WERI-Rb-1 (cell line): ENCODE results near the gene PI4K2A.

Source experiments
- DNase-seq: peaks from one replicate; pipeline ENCODE4 v3.0.0-alpha.2; 2020
- H3K27ac ChIP-seq: fragments of 250-450 bp; sonication (Bioruptor Pico); 2 replicates; pipeline ENCODE4 v1.5.1; 2020; ENCODE audit warnings: mild to moderate bottlenecking, moderate library complexity
- H3K27me3 ChIP-seq: fragments of 250-450 bp; sonication (Bioruptor Pico); 2 replicates; pipeline ENCODE4 v1.5.1; 2021; ENCODE audit warnings: mild to moderate bottlenecking, low read depth, moderate library complexity; ENCODE audit not compliant: insufficient read depth, severe bottlenecking
- H3K36me3 ChIP-seq: fragments of 250-450 bp; sonication (Bioruptor Pico); 2 replicates; pipeline ENCODE4 v1.5.1; 2020; ENCODE audit warnings: mild to moderate bottlenecking, moderate library complexity
- H3K4me3 ChIP-seq: 2 replicates; pipeline ENCODE4 v1.5.1; 2011; ENCODE audit warnings: low read depth, mild to moderate bottlenecking, control low read depth, low read length
- H3K9me3 ChIP-seq: fragments of 250-450 bp; sonication (Bioruptor Pico); 2 replicates; pipeline ENCODE4 v1.5.1; 2021; ENCODE audit warnings: mild to moderate bottlenecking, moderate library complexity; ENCODE audit not compliant: severe bottlenecking
- TF ChIP-seq, protein P1 (sequence below): IDR thresholded peaks from 2 replicates; pipeline ENCODE4 v1.5.1; 2011; ENCODE audit warnings: low read depth, mild to moderate bottlenecking, control low read depth, inconsistent platforms, low read length

PI4K2A gene

DNA sequence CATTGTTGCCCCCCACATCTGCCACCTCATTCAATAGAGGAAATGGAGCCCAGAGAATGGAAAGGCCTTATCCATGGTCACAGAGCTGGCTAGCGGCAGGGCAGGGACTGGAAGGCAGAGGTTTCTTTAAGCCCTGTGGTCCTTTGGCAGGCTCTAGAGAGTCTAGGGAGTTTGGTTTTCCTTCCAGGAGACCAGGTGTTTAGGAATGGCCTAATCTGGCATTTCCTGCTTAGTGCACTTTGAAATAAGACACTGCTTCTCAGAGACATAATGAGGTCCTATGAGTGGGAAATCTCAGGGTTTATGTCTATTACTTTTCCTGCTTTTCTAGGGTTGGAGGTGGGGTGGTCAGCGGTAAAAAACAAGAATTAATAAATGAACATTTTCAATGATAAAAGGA, 79.1 kb downstream of the PI4K2A start:
- H3K36me3 ChIP-seq: no peaks in the 10 kb centered on the region
- DNase-seq: no peak
- H3K9me3 ChIP-seq: no peaks in the 10 kb centered on the region
- no peak overlapping the region for H3K4me3 ChIP-seq
- H3K27ac ChIP-seq: no peak overlapping the region
- H3K27me3 ChIP-seq: no peaks in the 10 kb centered on the region
- TF ChIP-seq, protein P1, sequence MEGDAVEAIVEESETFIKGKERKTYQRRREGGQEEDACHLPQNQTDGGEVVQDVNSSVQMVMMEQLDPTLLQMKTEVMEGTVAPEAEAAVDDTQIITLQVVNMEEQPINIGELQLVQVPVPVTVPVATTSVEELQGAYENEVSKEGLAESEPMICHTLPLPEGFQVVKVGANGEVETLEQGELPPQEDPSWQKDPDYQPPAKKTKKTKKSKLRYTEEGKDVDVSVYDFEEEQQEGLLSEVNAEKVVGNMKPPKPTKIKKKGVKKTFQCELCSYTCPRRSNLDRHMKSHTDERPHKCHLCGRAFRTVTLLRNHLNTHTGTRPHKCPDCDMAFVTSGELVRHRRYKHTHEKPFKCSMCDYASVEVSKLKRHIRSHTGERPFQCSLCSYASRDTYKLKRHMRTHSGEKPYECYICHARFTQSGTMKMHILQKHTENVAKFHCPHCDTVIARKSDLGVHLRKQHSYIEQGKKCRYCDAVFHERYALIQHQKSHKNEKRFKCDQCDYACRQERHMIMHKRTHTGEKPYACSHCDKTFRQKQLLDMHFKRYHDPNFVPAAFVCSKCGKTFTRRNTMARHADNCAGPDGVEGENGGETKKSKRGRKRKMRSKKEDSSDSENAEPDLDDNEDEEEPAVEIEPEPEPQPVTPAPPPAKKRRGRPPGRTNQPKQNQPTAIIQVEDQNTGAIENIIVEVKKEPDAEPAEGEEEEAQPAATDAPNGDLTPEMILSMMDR: no peak

DNA sequence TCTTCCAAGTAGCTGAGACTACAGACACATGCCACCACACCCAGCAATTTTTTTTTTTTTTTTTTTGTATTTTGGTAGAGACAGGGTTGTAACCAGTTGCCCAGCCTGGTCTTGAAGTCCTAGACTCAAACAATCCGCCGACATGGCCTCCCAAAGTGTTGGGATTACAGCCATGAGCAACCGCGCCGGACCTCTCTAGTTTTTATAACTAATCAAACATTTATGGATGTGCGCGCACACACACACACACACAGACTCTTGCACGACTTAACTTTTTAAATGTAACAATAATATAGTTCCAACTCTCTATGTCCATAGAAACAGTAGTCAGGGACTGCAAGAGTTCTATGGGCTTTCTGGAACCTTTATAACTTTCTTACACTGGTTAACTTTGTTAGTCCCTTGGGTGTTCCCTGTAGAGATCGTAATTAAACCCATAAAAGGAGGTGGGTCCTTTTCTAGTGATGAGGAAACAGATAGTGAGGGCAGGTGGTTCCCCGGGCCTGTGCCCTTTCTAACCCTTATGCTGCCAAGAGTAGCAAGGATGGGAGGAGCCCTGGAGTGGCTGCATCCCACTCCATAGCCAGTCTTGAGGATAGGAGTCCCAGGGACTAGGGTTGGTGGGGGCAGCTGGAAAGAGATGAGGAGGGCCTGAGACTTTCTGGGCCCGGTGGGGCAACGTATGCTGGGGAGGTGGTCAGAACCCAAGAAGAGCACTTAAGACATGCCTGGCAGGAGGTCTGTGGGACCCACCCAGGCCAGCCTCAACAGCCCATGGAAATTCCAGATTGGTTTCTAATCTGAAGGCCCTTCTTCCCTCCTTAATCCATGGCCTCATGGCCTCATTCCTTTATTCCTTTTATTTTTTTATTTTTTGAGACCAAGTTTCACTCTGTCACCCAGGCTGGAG, 81.7 kb downstream of the PI4K2A start:
- H3K27me3 ChIP-seq: no peaks in the 10 kb centered on the region
- no peak overlapping the region for H3K4me3 ChIP-seq
- TF ChIP-seq, protein P1: no peak
- H3K9me3 ChIP-seq: no peaks in the 10 kb centered on the region
- DNase-seq: no peak
- H3K36me3 ChIP-seq: no peaks in the 10 kb centered on the region
- no peak overlapping the region for H3K27ac ChIP-seq

DNA sequence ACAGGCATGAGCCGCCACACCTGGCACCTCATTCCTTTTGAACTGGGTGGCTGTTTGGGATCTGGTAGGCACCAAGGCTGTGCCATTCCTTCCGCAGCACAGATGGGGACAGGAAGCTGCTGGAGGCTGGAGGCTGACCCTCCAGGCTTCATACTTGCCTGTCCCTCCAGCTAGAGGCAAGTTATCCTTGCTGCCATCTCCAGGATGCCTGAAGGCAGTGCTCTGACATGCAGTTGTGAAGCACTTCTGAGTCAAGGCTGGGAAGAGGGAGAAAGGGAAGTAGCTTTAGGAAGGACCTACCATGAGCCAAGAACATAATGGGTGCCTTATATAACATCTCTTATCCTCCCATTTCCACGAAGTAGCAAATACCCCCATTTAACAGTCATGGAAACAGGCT, 82.5 kb downstream of the PI4K2A start:
- Histone ChIP-seq H3K9me3 (no peaks in the 10 kb centered on the region), H3K27ac (no peak overlapping the region), H3K27me3 (no peaks in the 10 kb centered on the region), H3K36me3 (no peaks in the 10 kb centered on the region), H3K4me3 (no peak overlapping the region)
- no peak for DNase-seq
- TF ChIP-seq, protein P1: no peak

DNA sequence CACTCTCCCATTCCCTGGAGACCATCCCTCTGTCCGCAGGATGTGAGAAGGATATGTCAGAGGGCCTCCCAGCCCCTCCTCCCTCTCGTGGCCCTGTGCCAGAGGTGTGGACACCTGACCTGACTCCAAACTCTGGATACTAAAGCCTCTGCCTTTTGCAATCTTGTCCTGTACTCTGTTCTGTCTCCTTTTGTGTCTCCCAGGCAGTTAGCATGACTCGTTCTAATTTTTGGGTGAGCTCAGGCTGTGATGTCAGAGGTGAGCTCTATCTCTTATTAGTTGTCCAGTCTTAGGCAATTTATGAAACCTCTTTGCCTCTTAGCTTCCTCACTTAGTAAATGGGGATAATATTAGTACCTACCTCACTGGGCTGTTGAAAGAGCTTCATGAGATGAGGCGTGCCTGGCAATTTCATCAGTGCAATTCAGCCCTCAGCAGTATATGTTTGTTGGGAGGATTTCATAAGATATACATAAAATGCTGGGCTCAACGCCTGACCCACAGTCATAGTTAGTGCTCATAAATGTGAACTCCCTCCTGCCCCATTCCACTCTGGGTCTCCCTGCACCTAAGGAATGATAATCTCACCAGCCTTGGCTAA, 84.0 kb downstream of the PI4K2A start:
- H3K27me3 ChIP-seq: no peaks in the 10 kb centered on the region
- H3K27ac ChIP-seq: no peak overlapping the region
- H3K4me3 ChIP-seq: no peak overlapping the region
- DNase-seq: no peak
- H3K9me3 ChIP-seq: no peaks in the 10 kb centered on the region
- no peaks in the 10 kb centered on the region for H3K36me3 ChIP-seq
- TF ChIP-seq, protein P1: no peak
